SJSA1 (cell line): ENCODE data around the gene MAML2. TPM values are rescaled to one million over a fixed set of nuclear protein-coding genes. Genes with fewer than 3 reads are reported as not detected.

ENCODE experiments used
- DNase-seq, 2 experiments: peaks; one replicate each; pipeline ENCODE4 v3.0.0-alpha.2; 2015 to 2020; ENCODE audit warnings: low spot score in 2 of 2, low read depth in 1 of 2
- H3K27ac ChIP-seq: fragments of 250-450 bp; sonication (Bioruptor Pico); 2 replicates; pipeline ENCODE4 v1.5.1; 2020; ENCODE audit warnings: mild to moderate bottlenecking, moderate library complexity
- H3K27me3 ChIP-seq: fragments of 250-450 bp; sonication (Bioruptor Pico); replicated peaks from 2 replicates; pipeline ENCODE4 v1.5.1; 2020; ENCODE audit warnings: mild to moderate bottlenecking, moderate library complexity
- H3K36me3 ChIP-seq: fragments of 250-450 bp; sonication (Bioruptor Pico); 2 replicates; pipeline ENCODE4 v1.5.1; 2020; ENCODE audit warnings: mild to moderate bottlenecking
- H3K4me1 ChIP-seq: fragments of 250-450 bp; sonication (Bioruptor Pico); replicated peaks from 2 replicates; pipeline ENCODE4 v1.6.1; 2021; ENCODE audit warnings: mild to moderate bottlenecking
- H3K4me3 ChIP-seq: fragments of 250-450 bp; sonication (Bioruptor Pico); 2 replicates; pipeline ENCODE4 v1.5.1; 2020; ENCODE audit warnings: mild to moderate bottlenecking
- H3K9me3 ChIP-seq: fragments of 250-450 bp; sonication (Bioruptor Pico); replicated peaks from 2 replicates; pipeline ENCODE4 v1.5.1; 2020; ENCODE audit warnings: mild to moderate bottlenecking
- total RNA-seq: library from RNA; depleted of rRNA; stranded (reverse); fragments of >200 nt; shearing (Covaris generic); gene quantifications from 2 replicates; pipeline ENCODE4 v1.2.3, GENCODE V29; 2014

The MAML2 gene
- total RNA-seq, 1 experiment from 2014 or later: 8.7 TPM

DNA sequence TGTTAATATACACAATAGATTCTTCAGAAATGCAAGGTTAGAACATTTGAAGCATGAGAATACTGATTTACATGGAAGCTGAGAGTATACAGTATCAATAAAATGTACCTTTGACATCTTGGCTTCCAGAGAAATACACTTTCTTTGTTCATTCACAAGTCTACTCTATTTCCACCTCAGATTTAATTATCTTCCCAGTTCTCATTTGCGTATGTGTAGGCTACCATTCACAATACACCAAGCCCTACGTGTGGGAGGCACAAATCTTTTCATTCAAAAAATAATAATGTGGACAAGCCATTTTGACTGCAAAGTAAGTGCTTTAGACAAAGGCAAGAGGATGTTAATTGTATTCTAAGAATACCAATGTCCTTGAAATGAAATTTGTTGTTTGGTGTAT lies 286.4 kb downstream of the MAML2 start:
- no peak for DNase-seq
- H3K27me3 ChIP-seq: no peaks in the 10 kb centered on the region
- no peak overlapping the region for H3K4me3 ChIP-seq
- 0 out of 2 replicates have a peak overlapping the region, but pooled peaks have one; percentile 49 for H3K27ac ChIP-seq
- no peaks in the 10 kb centered on the region for H3K9me3 ChIP-seq
- 0 out of 2 replicates have a peak, but pooled peaks cover 3% of the 10 kb centered on the region for H3K36me3 ChIP-seq
- peaks cover 61% of the 10 kb centered on the region for H3K4me1 ChIP-seq

DNA sequence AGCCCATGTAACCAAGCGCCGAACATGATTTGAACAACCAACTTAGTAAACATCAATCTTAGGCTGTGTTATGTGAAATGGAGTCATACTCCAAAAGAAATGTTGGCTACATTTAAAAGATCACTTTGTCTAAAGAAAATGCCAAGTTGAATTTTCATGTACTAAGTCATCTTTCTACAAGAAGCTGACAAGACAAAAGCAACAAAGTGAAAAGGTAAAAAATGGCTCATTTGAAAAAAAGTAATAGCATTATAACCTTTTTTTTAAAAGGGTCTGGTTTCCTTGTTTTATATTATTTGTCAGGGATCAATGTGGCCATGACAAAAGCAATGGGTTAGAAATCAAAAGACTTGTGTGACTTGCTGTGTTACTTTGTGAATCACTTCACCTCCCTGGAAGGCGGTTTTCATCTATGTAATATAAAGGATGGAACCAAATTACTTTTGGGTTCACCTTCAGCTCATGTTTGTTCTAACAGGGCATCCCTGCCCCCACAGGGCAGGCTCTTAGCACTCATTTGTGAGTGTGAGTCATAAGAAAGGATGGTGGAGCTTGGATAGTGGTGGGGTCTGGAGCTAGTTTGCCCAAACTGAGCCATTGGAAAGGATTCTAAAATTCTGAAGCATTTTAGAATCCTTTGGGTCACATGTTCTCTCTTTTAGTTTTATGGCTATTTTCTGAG lies 287.1 kb downstream of the MAML2 start:
- peaks cover 54% of the 10 kb centered on the region for H3K4me1 ChIP-seq
- H3K4me3 ChIP-seq: no peak overlapping the region
- H3K27me3 ChIP-seq: no peaks in the 10 kb centered on the region
- peak overlapping the region; percentile 49 for H3K27ac ChIP-seq
- DNase-seq: peak; percentile 50 to 51
- 0 out of 2 replicates have a peak, but pooled peaks cover 3% of the 10 kb centered on the region for H3K36me3 ChIP-seq
- no peaks in the 10 kb centered on the region for H3K9me3 ChIP-seq

DNA sequence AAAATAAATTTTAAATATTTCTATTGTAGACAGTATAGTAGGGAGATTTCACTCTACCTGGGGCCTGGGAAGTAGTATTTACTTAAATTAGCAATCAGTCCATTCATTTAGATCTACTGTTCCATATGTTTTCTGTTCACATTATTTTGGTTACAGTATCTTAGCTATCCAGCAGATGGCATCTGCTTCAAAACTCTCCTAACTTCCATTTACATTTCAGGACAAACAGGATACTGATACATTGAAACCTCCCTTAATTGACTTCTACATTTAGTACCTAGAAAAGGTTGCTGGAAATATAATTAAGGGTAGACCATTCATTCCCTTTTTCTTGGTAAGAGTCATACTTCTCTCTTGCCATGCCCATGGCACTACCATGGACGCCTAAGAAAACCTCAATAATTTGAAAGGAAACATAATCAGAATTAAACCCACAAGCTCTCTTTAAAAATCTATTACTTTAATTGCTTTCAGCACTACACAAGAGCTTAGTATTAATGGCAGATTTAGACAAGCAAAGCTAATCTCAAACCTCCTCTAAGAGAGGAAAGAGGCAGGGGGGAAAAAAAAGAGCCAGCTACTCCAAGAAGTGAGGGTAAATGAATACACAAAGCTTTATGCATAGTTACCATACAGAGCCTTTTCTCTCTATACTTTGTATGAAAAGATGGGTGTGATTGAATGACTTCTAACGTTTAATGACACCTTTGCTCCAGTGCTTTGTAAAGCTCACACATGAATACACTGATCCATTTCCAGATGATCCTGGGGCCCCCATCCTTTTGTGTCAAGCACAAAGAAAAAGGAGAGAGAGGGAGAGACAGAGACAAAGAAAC lies 287.9 kb downstream of the MAML2 start:
- 0 out of 2 replicates have a peak, but pooled peaks cover 3% of the 10 kb centered on the region for H3K36me3 ChIP-seq
- no peak for DNase-seq
- no peak overlapping the region for H3K4me3 ChIP-seq
- H3K4me1 ChIP-seq: peaks cover 49% of the 10 kb centered on the region
- H3K27ac ChIP-seq: peak overlapping the region; percentile 49
- H3K27me3 ChIP-seq: no peaks in the 10 kb centered on the region
- H3K9me3 ChIP-seq: no peaks in the 10 kb centered on the region

DNA sequence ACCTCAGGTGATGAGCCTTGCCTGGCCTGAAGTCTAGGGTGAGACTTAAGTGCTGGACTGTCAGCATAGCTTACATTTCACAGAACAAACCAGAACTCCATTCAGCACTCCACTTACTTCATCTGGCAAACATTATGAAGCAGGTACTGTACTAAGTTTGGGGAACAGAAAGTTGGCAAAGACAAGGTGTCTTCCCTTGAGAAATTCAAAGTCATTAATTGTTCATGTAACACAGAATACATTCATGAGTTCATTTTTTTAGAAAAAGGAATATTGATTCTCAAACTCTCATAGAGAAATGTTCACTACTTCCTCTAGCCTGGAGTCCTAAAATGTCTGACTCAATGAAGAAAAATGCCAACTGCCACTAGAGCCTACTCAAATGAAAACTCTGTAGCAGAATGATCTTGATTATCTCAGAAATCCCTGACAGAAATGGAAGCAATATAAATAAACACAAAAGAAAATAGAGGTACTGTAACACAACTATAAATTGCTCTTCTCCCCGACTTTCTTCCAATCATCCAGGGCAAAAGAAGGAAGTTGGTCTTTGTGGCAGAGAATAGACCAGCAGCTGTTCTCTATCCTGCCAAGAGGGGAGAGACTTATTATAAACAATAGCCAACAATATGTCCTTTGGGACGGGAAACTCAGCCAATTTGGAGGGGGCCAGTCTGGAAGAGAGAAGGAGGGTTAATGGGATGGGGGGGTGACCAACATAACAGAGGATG lies 289.9 kb downstream of the MAML2 start:
- peaks cover 49% of the 10 kb centered on the region for H3K4me1 ChIP-seq

DNA sequence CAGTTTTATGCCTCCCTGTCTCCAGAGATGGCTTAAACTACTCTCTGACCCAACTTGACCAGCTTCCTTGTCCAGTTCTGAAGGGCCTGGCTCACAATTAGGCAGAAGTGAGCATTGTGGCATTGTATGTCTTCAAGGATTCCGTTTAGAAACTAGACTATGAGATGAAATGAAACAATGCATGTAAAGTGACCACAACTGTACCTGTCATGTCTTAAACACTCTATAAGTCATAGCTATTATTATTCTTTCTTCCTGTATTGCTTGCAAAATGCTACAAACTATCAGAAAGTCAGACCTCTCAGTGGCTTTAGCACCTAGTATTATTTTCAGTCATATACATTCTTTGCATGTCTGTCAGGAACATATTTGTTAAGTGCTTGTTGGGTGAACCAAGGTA lies 291.2 kb downstream of the MAML2 start:
- Histone ChIP-seq H3K36me3 (0 out of 2 replicates have a peak, but pooled peaks cover 3% of the 10 kb centered on the region), H3K27ac (no peak overlapping the region), H3K9me3 (no peaks in the 10 kb centered on the region), H3K4me1 (peaks cover 45% of the 10 kb centered on the region), H3K27me3 (no peaks in the 10 kb centered on the region), H3K4me3 (no peak overlapping the region)
- no peak for DNase-seq

More for the DNA sequence above, 289.9 kb downstream of the MAML2 start:
- no peaks in the 10 kb centered on the region for H3K9me3 ChIP-seq
- peak in 1 of 2 experiments; percentile 64 for DNase-seq
- peak overlapping the region; percentile 91 for H3K27ac ChIP-seq
- H3K4me3 ChIP-seq: no peak overlapping the region
- H3K36me3 ChIP-seq: 0 out of 2 replicates have a peak, but pooled peaks cover 3% of the 10 kb centered on the region
- H3K27me3 ChIP-seq: no peaks in the 10 kb centered on the region

DNA sequence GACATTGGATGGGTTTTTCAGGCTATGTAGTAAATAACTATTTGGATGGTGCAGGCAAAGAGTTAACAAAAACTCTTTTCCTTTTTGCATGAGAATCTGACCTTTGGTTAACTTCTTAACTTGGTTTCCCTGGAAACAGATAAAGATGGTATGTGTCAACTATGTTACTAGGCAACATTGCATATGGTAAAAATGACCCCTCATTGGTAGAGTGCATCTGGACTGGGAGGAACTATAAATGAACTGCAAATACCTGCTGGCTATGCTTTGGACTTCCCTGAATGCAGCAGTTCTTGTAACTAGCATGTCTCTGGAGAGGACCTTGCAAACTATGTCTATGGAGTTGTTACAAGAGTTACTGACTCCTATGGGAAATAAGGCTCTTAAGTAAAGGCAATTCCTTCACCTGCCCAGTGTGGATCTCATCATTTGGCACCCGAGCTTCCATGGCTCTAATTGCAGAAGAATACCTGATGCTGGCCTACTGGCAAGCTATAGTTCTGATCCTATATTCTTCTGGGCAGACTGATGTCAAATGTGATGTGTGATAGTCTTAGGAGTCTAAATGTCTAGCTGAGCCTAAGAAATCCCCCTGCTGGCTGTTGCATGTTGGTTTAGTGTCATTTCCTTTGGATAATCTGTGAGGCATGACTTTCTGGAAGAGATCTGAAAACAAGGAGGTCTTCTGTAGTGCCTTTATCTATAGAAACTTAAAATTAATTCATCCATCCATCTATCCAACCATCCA lies 292.4 kb downstream of the MAML2 start:
- H3K36me3 ChIP-seq: 0 out of 2 replicates have a peak, but pooled peaks cover 3% of the 10 kb centered on the region
- no peak overlapping the region for H3K27ac ChIP-seq
- no peaks in the 10 kb centered on the region for H3K9me3 ChIP-seq
- H3K4me3 ChIP-seq: no peak overlapping the region
- peaks cover 37% of the 10 kb centered on the region for H3K4me1 ChIP-seq
- no peaks in the 10 kb centered on the region for H3K27me3 ChIP-seq
- DNase-seq: no peak

DNA sequence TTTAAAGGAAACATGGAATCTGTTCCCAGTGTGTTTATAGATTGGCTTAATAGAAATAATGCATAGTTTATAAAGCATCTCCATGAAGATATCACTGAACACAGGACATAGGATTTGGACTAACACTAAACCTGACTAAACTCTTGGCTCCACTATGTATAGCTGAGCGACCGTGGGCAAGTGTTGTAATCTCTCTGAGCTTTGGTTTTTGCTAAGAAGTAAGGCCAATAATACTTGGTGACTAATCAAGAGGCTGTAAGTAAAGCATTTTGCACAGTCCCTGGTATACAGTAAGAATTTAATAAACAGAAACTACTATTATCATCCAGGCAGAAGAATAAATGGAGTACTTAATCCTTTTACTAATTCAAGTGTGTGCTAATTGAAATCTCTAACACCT lies 293.6 kb downstream of the MAML2 start:
- Histone ChIP-seq H3K27ac (no peak overlapping the region), H3K4me3 (no peak overlapping the region), H3K36me3 (0 out of 2 replicates have a peak, but pooled peaks cover 3% of the 10 kb centered on the region), H3K9me3 (no peaks in the 10 kb centered on the region), H3K27me3 (no peaks in the 10 kb centered on the region), H3K4me1 (peaks cover 25% of the 10 kb centered on the region)
- DNase-seq: no peak

DNA sequence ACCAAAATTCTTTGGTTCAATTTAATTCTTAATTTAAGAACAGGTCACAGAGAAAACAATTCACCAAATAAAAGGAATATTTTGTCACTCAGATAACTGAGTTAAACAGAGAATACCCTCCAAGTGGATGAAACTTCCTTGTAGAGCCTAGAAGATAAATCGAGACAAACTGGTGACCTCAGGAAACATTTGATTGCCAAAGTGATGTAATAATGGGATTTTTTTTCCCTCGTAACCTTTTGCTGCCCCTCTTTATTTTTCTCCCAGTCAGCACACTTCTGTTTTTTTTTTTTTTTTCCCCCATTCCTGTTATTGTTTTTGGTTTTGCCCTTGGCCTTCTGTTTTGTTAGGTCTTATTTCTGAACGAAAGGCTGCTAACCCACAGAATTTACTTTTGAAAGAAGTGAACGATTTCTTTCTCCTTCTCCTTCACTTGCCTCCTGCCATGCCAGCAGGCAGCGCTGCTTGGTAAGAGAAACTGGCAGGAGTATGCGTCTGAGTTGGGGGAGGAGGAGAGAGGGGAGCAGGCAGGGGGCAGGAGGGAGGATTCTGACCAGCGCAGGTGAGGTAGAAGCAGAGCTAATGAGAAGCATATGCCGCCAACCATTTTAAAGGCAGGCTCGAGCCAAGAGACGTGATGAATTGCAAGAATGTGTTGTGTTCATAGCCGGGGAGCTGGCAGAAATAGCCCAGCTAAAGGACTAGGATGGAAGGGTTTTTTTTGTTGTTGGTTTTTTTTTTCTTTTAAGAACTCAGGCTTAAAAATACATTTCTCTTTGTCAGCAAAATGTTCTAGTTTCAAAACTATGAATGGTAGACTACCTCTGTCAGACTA lies 297.2 kb downstream of the MAML2 start:
- Histone ChIP-seq H3K4me3 (no peak overlapping the region), H3K27me3 (no peaks in the 10 kb centered on the region), H3K36me3 (no peaks in the 10 kb centered on the region), H3K4me1 (peaks cover 4% of the 10 kb centered on the region; the same call in 1 of the 2 replicates), H3K9me3 (no peaks in the 10 kb centered on the region), H3K27ac (no peak overlapping the region)
- peak; percentile 25 to 39 for DNase-seq

DNA sequence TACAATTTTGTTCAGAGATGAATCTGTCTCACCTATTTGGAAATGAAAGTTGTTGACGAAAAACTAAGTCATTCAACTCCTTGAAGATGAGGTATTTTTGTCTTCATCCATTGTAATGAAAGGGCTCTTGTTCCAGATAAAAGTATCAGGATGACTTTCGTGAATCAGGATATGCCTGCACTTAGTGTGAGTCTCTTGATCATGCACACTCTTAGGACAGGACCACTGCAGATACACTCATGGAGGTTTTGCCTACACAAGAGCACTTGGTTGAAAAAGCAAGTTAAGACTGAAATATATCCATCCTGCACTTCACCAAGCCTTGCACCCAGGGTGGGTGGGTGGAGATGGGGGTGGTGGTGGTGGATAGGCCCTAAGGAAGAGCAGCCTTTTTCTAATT lies 298.2 kb downstream of the MAML2 start:
- Histone ChIP-seq H3K27ac (no peak overlapping the region), H3K9me3 (no peaks in the 10 kb centered on the region), H3K4me1 (peaks cover 4% of the 10 kb centered on the region; the same call in 1 of the 2 replicates), H3K27me3 (no peaks in the 10 kb centered on the region), H3K36me3 (no peaks in the 10 kb centered on the region), H3K4me3 (no peak overlapping the region)
- DNase-seq: no peak

DNA sequence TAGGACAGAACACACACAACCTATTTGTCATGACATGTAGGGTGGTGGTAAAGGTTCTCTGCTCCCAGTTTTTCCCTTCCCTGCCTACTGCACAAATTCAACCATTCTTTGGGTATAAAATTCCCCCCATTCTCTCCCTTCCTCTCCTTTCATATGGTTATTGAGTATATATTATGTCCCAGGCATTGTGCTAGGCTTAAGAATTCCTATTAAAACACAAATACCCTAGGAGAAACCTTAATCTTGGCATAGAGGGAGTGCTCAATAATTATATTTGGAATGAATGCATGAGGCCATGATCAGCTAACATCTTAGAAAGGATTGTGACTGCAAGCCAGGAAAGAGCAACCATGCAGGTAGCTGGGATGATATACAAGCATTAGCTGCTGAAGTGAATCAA lies 298.7 kb downstream of the MAML2 start:
- no peak overlapping the region for H3K27ac ChIP-seq
- H3K36me3 ChIP-seq: no peaks in the 10 kb centered on the region
- H3K4me1 ChIP-seq: peaks cover 4% of the 10 kb centered on the region; the same call in 1 of the 2 replicates
- no peak overlapping the region for H3K4me3 ChIP-seq
- DNase-seq: no peak
- H3K9me3 ChIP-seq: no peaks in the 10 kb centered on the region
- no peaks in the 10 kb centered on the region for H3K27me3 ChIP-seq

DNA sequence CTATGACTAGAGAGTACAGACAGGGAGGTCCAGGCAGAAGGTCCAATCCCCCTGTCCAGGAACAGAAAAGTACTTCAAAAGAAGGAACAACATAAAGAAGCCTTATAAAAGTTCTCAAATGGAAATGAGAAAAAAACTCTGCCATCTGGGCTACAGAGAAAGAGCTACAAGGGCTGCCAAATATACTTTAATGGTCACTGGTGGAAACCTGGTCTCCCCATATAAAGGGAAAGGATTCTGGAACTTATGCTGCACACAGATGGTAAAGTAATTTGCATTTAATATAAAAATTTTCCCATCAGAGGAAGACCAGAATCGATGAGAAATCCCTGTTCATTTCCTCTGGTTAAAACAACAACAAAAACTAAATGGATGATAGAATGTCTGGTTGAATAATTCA lies 299.7 kb downstream of the MAML2 start:
- H3K9me3 ChIP-seq: no peaks in the 10 kb centered on the region
- H3K27me3 ChIP-seq: no peaks in the 10 kb centered on the region
- no peak overlapping the region for H3K4me3 ChIP-seq
- H3K4me1 ChIP-seq: peaks cover 4% of the 10 kb centered on the region; the same call in 1 of the 2 replicates
- H3K27ac ChIP-seq: no peak overlapping the region
- H3K36me3 ChIP-seq: no peaks in the 10 kb centered on the region
- no peak for DNase-seq

DNA sequence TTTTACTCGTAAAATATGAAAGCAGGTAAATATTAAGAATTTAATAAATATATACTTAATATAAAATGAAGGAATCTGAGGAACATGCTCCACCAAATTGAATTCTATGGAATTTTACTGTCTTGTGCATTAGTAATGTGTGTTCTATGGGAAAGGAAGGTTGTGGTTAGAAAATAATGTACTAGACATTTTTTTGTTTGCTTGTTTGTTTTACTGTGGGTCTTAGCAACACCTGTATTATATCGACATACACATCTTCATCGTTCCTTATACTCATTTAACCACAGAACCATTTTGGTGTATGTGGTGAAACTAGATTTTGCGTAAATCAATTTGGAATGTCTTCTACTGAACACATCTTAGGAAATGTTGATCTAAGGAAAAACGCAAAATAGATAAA lies 304.9 kb downstream of the MAML2 start:
- Histone ChIP-seq H3K4me3 (no peak overlapping the region), H3K27ac (peak overlapping the region; percentile 59)
- DNase-seq: no peak

More for the DNA sequence above, 304.9 kb downstream of the MAML2 start:
- Histone ChIP-seq H3K4me1 (peaks cover 7% of the 10 kb centered on the region), H3K27me3 (no peaks in the 10 kb centered on the region), H3K36me3 (no peaks in the 10 kb centered on the region), H3K9me3 (no peaks in the 10 kb centered on the region)
